Gastroesophageal sphincter (tissue), 4 donors: ENCODE measurements around the gene C2CD2L. TPM values are rescaled to one million over a fixed set of nuclear protein-coding genes. Genes with fewer than 3 reads are reported as not detected.
A peak's percentile ranks its signal among the peaks of the same experiment; 100 is the strongest.

Experiments used
- ATAC-seq: fragments of 150-250 bp; one replicate; pipeline ENCODE4 v1.9.1; 2016; ENCODE audit warnings: mild to moderate bottlenecking, moderate library complexity
- H3K27ac ChIP-seq, 4 donors: fragments of 200-600 bp; sonication (generic) in 3 of 4; 1 replicate in 3 of 4; 2 replicates in 1 of 4; pipeline ENCODE4 v1.5.1; 2016 to 2019
- H3K27me3 ChIP-seq: fragments of 200-600 bp; sonication (generic); one replicate; pipeline ENCODE4 v1.5.1; 2019
- H3K36me3 ChIP-seq, 2 donors: fragments of 200-600 bp; sonication (generic); one replicate each; pipeline ENCODE4 v1.5.1; 2019; ENCODE audit warnings: control low read depth in 1 of 2
- H3K4me1 ChIP-seq, 3 donors: fragments of 200-600 bp; sonication (generic); 1 replicate in 2 of 3; 2 replicates in 1 of 3; pipeline ENCODE4 v1.5.1; 2016 to 2019; ENCODE audit warnings: control low read depth in 2 of 3
- H3K4me3 ChIP-seq, 2 donors: fragments of 200-600 bp; sonication (generic); one replicate each; pipeline ENCODE4 v1.5.1; 2019; ENCODE audit warnings: mild to moderate bottlenecking in 1 of 2, moderate library complexity in 1 of 2
- H3K9me3 ChIP-seq, 3 donors: fragments of 200-600 bp; sonication (generic); one replicate each; pipeline ENCODE4 v1.5.1; 2017 to 2019; ENCODE audit warnings: control low read depth in 2 of 3
- EP300 ChIP-seq: sonication (generic); formaldehyde crosslinking; IDR thresholded peaks from one replicate; pipeline ENCODE4 v1.6.1; 2017; ENCODE audit warnings: antibody characterized with exemption, mild to moderate bottlenecking
- POLR2A ChIP-seq, 2 donors: fragments of 450-650 bp; IDR thresholded peaks; one replicate each; pipeline ENCODE4 v1.6.1; 2017; ENCODE audit warnings: antibody characterized with exemption in 2 of 2, mild to moderate bottlenecking in 2 of 2, moderate library complexity in 1 of 2
- POLR2AphosphoS5 ChIP-seq: sonication (generic); formaldehyde crosslinking; IDR thresholded peaks from one replicate; pipeline ENCODE4 v1.6.1; 2017; ENCODE audit warnings: antibody characterized with exemption
- WGBS, 2 donors: methylation state at CpG; one replicate each; pipeline ENCODE4 v1.1.5; 2018; ENCODE audit warnings: low coverage in 1 of 2; 5-methylcytosine and 5-hydroxymethylcytosine counted together
- total RNA-seq, 4 donors: library from RNA; depleted of rRNA; stranded (reverse); fragments of >200 nt; gene quantifications; one replicate each; pipeline ENCODE4 v1.1.0, GENCODE V29; 2016
- TF ChIP-seq, protein P1 (sequence below), 4 experiments: fragments of 200-600 bp in 2 of 4; fragments of 450-650 bp in 2 of 4; sonication (generic) in 1 of 4; IDR thresholded peaks; one replicate each; pipeline ENCODE4 v1.5.1; 2017 to 2019; ENCODE audit warnings: antibody characterized with exemption in 4 of 4, mild to moderate bottlenecking in 2 of 4, moderate library complexity in 2 of 4

Gene C2CD2L
- total RNA-seq, 4 donors from 2014 or later: 3.4 to 13.3 (median 8.3) TPM

- no peaks in the 10 kb centered on the region for H3K9me3 ChIP-seq
- peaks cover 30% of the 10 kb centered on the region for H3K27me3 ChIP-seq
- H3K4me1 ChIP-seq: peaks cover 0 to 27% (median 11%) of the 10 kb centered on the region in 3 donors
- no peak for ATAC-seq
- H3K27ac ChIP-seq: no peak overlapping the region
- 25 to 66% methylated on average over 2 to 3 of the region's 3 CpGs for WGBS, 2 donors
- TF ChIP-seq POLR2AphosphoS5 (no peak), EP300 (no peak), POLR2A (IDR thresholded peaks at IDR 0.05) (no peak)
- TF ChIP-seq, protein P1, sequence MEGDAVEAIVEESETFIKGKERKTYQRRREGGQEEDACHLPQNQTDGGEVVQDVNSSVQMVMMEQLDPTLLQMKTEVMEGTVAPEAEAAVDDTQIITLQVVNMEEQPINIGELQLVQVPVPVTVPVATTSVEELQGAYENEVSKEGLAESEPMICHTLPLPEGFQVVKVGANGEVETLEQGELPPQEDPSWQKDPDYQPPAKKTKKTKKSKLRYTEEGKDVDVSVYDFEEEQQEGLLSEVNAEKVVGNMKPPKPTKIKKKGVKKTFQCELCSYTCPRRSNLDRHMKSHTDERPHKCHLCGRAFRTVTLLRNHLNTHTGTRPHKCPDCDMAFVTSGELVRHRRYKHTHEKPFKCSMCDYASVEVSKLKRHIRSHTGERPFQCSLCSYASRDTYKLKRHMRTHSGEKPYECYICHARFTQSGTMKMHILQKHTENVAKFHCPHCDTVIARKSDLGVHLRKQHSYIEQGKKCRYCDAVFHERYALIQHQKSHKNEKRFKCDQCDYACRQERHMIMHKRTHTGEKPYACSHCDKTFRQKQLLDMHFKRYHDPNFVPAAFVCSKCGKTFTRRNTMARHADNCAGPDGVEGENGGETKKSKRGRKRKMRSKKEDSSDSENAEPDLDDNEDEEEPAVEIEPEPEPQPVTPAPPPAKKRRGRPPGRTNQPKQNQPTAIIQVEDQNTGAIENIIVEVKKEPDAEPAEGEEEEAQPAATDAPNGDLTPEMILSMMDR (IDR thresholded peaks at IDR 0.05): no peak
- no peak overlapping the region for H3K4me3 ChIP-seq
- no peaks in the 10 kb centered on the region for H3K36me3 ChIP-seq
Observed at GRCh38 chr11:119145551-119145950, 38.4 kb downstream of the C2CD2L start.

- Histone ChIP-seq H3K9me3 (no peaks in the 10 kb centered on the region), H3K27me3 (peaks cover 23% of the 10 kb centered on the region), H3K36me3 (no peaks in the 10 kb centered on the region), H3K4me3 (no peak overlapping the region), H3K4me1 (peaks cover 0 to 27% (median 11%) of the 10 kb centered on the region in 3 donors), H3K27ac (no peak overlapping the region)
- TF ChIP-seq POLR2AphosphoS5 (no peak), EP300 (no peak), POLR2A (IDR thresholded peaks at IDR 0.05) (no peak)
- TF ChIP-seq, protein P1 (IDR thresholded peaks at IDR 0.05): no peak
- WGBS, 2 donors: 67 to 77% methylated on average over 3 to 5 of the region's 6 CpGs
- ATAC-seq: no peak
Observed at GRCh38 chr11:119147604-119148333, 40.6 kb downstream of the C2CD2L start.

DNA sequence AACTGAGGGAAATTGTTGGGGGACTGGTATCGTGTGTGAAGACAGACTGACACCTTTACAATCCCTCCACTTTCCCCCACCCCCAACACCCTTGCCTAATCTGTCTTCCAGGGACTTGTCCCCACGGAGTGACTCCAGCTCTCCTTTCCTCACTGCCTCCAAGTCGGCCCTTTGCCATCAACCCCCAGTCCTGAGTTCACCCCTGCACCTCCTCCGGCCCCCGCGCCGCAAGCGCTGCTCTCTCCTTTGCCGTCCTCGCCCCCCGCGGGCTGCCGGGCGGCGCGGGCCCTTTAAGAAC, 41.5 kb downstream of the C2CD2L start:
- Histone ChIP-seq H3K27me3 (peaks cover 23% of the 10 kb centered on the region), H3K9me3 (no peaks in the 10 kb centered on the region), H3K4me3 (peak overlapping the region; percentile 32 to 75), H3K4me1 (peaks cover 0 to 27% (median 11%) of the 10 kb centered on the region in 3 donors), H3K27ac (peak overlapping the region in 1 of 4 donors; percentile 56), H3K36me3 (no peaks in the 10 kb centered on the region)
- 0% methylated on average over 2 of the region's 16 CpGs; no CpG with 5 or more reads in 1 of the 2 donors for whole genome bisulfite sequencing, 2 donors
- no peak for TF ChIP-seq POLR2AphosphoS5
- no peak for TF ChIP-seq EP300
- TF ChIP-seq, protein P1 (IDR thresholded peaks at IDR 0.05): no peak
- ATAC-seq: no peak

DNA sequence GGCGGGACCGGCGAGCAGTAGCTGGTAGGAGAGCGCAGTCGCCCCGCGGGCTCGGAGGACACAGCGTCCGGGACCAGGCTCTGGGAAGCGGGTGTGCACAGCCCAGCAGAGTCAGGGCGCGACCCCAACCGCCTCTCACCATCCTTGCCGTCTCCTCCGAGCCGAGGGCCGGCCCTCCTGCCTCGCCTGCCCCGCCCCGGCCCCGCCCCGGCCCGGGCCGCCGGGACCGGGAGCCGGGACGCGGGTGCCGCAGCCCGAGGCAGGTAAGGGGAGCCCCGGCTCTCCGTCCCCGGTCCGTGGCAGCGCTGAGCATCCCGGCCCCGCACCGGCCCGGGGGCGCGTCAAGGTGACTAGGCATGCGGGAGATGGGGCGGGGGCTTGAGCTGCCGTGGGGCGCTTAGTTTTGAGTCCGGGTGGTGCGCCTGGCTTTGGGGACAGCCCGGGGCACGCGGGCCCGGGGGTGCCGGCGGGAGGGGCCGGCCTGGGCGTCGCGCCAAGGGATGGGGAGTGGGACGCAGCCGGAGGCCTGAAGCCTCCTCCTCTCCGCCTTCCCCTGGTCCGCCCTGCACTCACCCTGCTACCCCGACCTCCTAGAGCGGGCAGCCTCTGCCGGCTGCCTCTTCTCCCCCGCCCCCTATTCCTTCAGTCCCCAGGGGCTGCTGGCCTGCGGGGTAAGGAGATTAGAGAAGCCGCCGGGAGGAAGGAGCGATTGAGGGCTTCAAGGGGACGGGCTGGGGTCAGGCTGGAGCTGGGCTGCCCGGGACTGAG, 42.1 kb downstream of the C2CD2L start, which contains the start of gene ABCG4:
Gene ABCG4 (plus strand): TSS at position 35 of the 768 bp plus-strand sequence. CDS start 914 bp downstream, outside the sequence.
- Histone ChIP-seq H3K4me3 (peak within 1 kb of the TSS; percentile 32 to 75), H3K36me3 (no peaks in the 10 kb centered on the region), H3K4me1 (peaks cover 0 to 27% (median 11%) of the 10 kb centered on the region in 3 donors), H3K27ac (peak within 1 kb of the TSS in 1 of 4 donors; percentile 56), H3K9me3 (no peaks in the 10 kb centered on the region), H3K27me3 (peaks cover 23% of the 10 kb centered on the region)
- whole genome bisulfite sequencing, 2 donors: no CpG with 5 or more reads among the region's 73 CpGs
- TF ChIP-seq EP300 (no peak), POLR2AphosphoS5 (no peak), POLR2A (IDR thresholded peaks at IDR 0.05) (no peak)
- TF ChIP-seq, protein P1 (IDR thresholded peaks at IDR 0.05): no peak
- peak; percentile 51 for ATAC-seq
